ENCODE measurements around the gene OXER1. TPM values are rescaled to one million over a fixed set of nuclear protein-coding genes. Genes with fewer than 3 reads are reported as not detected.

Gene OXER1
- total and polyA plus RNA-seq, 9 of the 15 experiments (the other 6 are each of a cell fraction or from before 2014, with no cell fraction given), result not detected

- no peaks in the 10 kb centered on the region for H3K9me1 ChIP-seq (ENCODE audit: control insufficient read depth, insufficient read depth, low read length)
Measured at GRCh38 chr2:42812899-42813479, 49.1 kb upstream of the OXER1 start.

More at GRCh38 chr2:42812899-42813479, 49.1 kb upstream of the OXER1 start:
- H3K4me2 ChIP-seq (ENCODE audit: insufficient read depth, low read length), result no peak overlapping the region
- no peak overlapping the region for H2AFZ ChIP-seq (ENCODE audit: low read depth, low read length)
- H3K4me1 ChIP-seq (replicated peaks in 1 of 2; ENCODE audit: control insufficient read depth in 2 of 2, insufficient read depth in 2 of 2, low read length in 2 of 2), result peaks cover 9 to 19% of the 10 kb centered on the region in 2 experiments; a peak in 4 of 5 replicates
- H3K9me3 ChIP-seq (replicated peaks; ENCODE audit: control insufficient read depth, insufficient read depth, low read depth, low read length), result 0 out of 2 replicates have a peak, but pooled peaks cover 4% of the 10 kb centered on the region
- in situ Hi-C loops (cut with MboI) (no loop called here), intact Hi-C loops (cut with micrococcal nuclease) (no loop called here)
- no peak overlapping the region for H3K9ac ChIP-seq (ENCODE audit: insufficient read depth in 1 of 2, low read depth in 2 of 2, low read length in 2 of 2)
- FAIRE-seq (peak; percentile 15), ATAC-seq (no peak), DNase-seq (ENCODE audit: extremely low read depth in 1 of 4, low spot score in 3 of 4) (peak in 1 of 4 experiments; percentile 45)
- H4K20me1 ChIP-seq (replicated peaks; ENCODE audit: control insufficient read depth, insufficient read depth, low read length), result no peaks in the 10 kb centered on the region
- no peak overlapping the region for H3K27ac ChIP-seq (ENCODE audit: extremely low read depth, low read depth, low read length)
- WGBS (ENCODE audit: insufficient coverage, low coverage, missing lambda C conversion rate), result 8% methylated on average over 1 of the region's 1 CpG
- no peak overlapping the region for H3K4me3 ChIP-seq
- H3K79me2 ChIP-seq (ENCODE audit: control insufficient read depth, insufficient read depth, low read length), result no peaks in the 10 kb centered on the region
- BruUV-seq (replicated peaks), result no TSS peak
- ChIA-PET POLR2A (interaction anchor here (0.8 kb wide), 1 partner anchor 13 kb away, joined by 4 read pairs; no protein-coding TSS in a partner anchor), CTCF (ENCODE audit: low intra/inter-chr PET ratio) (interaction anchor here (0.6 kb wide), 1 partner anchor 300 kb away, joined by 6 read pairs; no protein-coding TSS in a partner anchor)
- H3K27me3 ChIP-seq (ENCODE audit: control insufficient read depth in 2 of 2, insufficient read depth in 2 of 2, low read length in 2 of 2), result no peaks in the 10 kb centered on the region
- no peaks in the 10 kb centered on the region for H3K36me3 ChIP-seq (ENCODE audit: control insufficient read depth, insufficient read depth, low read length)
- TF ChIP-seq CTCF (IDR thresholded peaks at IDR 0.05 in 2 of 3, conservative IDR thresholded peaks at IDR 0.05 in 1 of 3; ENCODE audit: insufficient read depth in 2 of 3, low read depth in 1 of 3, low read length in 3 of 3) (peak in 2 of 3 experiments; percentile 48 to 49; a peak in 4 of 6 replicates), HNRNPUL1 (IDR thresholded peaks at IDR 0.05; ENCODE audit: low read length) (no peak), ZBTB8A (IDR thresholded peaks at IDR 0.05; ENCODE audit: partially characterized antibody) (no peak), NFIX (CRISPR knock-in tag; IDR thresholded peaks at IDR 0.05; ENCODE audit: low read depth) (no peak), TAF9B (IDR thresholded peaks at IDR 0.05; ENCODE audit: partially characterized antibody) (no peak), E4F1 (CRISPR knock-in tag; IDR thresholded peaks at IDR 0.05; ENCODE audit: borderline replicate concordance) (no peak), GATAD2B (IDR thresholded peaks at IDR 0.05; ENCODE audit: borderline replicate concordance) (no peak), CEBPG (CRISPR knock-in tag; IDR thresholded peaks at IDR 0.05) (no peak), CEBPG (tag; conservative IDR thresholded peaks at IDR 0.05 in 1 of 2, IDR thresholded peaks at IDR 0.05 in 1 of 2) (no peak)
